NCI-H524 treated with DMSO at 0.1 percent for 48 hours (cell line): ENCODE results near the gene TWIST2.

Experiments used
- DNase-seq: peaks from one replicate; lab custom pipeline; 2025; lab: John Stamatoyannopoulos, UW

The TWIST2 gene

DNA sequence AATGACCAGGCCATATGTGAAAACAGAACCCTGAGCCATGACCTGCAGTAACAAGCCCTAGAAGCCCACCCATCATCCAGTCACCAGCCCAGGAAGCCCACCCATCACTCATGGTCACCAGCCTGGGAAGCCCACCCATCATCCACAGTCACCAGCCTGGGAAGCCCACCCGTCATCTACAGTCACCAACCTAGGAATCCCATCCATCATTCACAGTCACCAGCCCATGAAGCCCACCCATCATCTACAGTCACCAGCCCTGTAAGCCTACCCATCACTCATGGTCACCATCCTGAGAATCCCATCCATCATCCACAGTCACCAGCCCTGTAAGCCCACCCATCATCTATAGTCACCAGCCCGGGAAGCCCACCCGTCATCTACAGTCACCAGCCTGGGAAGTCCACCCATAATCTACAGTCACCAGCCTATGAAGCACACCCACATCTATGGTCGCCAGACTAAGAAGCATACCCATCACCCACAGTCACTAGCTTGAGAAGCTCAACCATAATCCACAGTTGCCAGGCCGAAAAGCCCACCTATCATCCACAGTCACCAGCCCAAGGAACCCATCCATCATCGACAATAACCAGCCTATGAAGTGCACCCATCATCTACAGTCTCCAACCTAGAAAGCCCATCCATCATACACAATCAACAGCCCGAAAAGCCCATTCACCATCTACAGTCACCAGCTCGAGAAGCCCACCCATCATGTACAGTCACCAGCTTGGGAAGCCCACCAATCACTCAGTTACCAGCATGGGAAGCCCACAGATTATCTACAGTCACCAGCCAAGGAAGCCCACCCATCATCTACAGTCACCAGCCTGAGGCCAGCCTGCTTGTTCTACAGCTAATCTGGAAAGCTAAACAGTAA is 91.9 kb downstream of the TWIST2 start:
- no peak for DNase-seq

DNA sequence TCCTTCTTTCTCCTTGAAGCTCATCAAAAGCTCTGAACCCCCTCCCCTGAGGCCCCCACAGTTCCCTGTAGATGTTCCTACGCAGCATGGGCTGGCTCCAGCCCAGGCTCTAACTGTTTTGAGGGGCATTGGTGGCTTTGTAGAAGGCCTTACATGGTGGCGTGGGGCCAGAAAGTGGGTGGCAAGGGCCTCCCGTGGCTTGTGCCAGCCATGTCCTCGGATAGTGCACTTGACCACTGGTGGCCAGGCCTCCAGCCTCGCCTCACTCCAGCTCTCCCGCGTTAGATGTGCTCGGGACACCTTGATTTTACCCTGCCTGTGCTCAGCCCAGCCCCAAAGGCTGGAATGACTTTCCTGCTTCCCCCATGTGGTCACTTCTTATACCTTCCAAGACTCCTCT is 92.9 kb downstream of the TWIST2 start:
- no peak for DNase-seq

- DNase-seq = no peak
Observed at GRCh38 chr2:238941262-238941792, 93.4 kb downstream of the TWIST2 start.

GRCh38 chr2:238942080-238942725 is 94.3 kb downstream of the TWIST2 start:
- no peak for DNase-seq

- no peak for DNase-seq
Observed at GRCh38 chr2:238942726-238943300, 94.9 kb downstream of the TWIST2 start.

GRCh38 chr2:238943338-238944067 is 95.6 kb downstream of the TWIST2 start:
- no peak for DNase-seq

GRCh38 chr2:238945433-238946150 is 97.7 kb downstream of the TWIST2 start:
- DNase-seq = no peak

DNA sequence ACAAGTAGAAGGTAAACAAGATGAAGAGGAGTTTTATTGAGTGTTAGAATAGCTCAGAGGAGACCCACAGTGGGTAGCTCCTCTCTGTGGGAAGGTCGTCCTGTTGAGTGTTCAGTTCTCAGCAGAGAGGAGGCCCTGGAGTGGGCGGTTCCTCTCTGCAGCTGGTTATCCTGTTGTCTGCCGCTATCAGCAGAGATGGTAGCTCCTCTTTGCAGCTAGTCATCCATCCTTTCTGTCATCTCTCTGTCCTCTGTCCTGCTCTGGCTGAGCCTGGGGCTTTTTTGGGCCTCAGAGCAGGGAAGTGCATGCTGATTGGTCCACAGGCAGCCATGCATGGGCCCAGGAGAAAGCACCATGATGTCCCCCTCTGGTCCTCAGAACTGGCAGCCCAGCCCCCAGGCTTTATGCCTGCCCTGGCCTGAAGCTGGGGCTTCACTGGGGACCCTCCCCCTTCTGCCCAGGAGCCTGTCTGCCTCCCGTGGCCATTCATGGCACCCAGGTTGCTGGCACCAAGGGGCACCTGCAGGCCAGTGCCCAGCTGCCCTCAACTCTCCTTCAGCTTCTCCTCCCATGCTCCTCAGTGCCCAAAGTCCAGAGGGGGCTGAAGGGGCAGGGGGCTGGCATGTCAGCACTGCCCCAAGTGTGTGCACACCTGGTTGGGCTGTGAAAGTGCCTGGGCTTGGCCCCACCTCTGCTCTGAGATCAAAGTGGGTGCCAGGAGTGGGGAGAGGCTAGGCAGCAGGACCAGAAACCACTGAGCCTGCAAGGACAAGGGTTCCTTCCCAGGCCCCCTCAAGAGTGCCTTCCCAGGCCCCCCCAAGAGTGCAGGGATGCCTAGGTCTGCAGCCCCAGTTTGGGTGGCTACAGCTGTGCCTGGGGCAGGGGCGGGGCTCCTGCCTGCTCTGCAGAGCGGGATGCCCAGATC is 98.7 kb downstream of the TWIST2 start:
- DNase-seq = no peak

DNA sequence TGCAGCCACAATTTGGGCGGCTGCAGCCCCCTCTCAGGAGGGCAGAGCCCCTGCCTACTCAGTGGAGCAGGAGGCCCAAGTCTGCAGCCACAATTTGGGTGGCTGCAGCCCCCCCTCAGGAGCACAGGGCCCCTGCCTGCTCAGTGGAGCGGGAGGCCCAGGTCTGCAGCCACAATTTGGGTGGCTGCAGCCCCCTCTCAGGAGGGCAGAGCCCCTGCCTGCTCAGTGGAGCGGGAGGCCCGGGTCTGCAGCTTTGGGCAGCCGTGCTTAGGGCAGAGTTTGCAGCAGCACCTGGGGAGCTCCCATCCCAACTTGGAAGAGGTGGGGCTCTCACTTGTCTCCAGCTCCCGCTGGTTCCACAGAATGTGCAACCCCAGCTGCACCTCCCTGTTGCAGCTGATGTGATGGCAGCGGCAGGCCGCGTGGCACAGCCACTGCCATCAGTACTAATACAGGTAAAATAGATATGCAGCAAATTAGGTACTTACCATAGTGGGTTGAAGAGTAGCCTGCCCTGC is 99.4 kb downstream of the TWIST2 start:
- no peak for DNase-seq

DNA sequence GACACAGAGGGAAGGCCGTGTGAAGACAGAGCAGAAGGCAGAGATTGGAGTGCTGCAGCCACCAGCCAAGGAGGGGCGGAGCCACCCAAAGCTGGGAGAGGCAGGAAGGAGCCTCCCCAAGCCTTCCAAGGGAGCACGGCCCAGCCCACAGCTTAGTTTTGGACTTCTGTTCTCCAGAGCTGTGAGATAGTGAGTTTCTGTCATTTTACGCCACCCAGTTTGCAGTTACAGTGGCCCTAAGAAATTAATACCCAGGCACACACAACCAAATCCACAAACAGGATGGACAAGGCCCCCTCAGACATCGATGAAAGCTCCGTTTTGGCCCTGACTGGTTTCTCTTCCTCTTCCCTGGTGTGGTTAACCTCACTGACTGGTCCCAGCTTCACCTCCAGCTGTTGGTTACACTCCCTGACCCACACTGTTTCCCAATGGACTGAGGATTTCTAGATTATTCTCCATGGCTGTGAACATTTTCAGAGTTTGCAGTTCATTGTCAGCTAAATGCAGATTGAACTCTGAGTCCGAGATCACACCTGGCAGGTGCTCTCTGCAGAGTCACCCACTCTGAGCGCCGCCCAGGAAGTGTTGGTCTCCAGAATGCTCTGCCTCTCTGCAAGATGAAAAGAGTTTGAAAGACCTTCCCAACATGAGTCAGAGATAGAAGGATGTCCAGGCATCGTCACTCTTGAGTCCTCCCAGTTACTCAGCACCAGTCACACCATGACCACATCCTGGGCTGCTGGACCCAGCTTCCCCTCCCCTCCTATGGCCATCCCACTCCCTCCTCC is 100.2 kb downstream of the TWIST2 start:
- DNase-seq = no peak

GRCh38 chr2:238948765-238949641 is 101.1 kb downstream of the TWIST2 start:
- no peak for DNase-seq

GRCh38 chr2:238949710-238950345 is 101.9 kb downstream of the TWIST2 start:
- DNase-seq = no peak

DNA sequence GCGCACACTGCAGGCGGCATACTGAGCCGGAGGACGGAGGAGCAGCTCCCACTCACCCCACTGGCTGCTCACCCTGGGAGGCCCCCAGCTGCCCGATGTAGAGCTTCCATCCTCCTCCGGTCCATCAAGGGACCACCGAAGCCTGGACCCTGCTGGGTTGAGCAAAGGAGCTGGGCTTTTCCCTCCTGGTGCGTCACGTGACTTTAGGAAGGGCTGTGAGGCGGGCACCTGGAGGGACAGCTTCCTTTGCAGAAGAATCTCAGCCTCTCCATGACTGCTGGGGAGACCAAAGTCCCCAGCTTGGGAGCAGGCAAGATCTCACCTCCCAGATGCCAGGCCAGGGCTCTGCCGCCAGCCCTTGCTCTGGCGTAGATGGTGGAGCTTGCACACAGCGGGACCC is 102.7 kb downstream of the TWIST2 start:
- no peak for DNase-seq

DNA sequence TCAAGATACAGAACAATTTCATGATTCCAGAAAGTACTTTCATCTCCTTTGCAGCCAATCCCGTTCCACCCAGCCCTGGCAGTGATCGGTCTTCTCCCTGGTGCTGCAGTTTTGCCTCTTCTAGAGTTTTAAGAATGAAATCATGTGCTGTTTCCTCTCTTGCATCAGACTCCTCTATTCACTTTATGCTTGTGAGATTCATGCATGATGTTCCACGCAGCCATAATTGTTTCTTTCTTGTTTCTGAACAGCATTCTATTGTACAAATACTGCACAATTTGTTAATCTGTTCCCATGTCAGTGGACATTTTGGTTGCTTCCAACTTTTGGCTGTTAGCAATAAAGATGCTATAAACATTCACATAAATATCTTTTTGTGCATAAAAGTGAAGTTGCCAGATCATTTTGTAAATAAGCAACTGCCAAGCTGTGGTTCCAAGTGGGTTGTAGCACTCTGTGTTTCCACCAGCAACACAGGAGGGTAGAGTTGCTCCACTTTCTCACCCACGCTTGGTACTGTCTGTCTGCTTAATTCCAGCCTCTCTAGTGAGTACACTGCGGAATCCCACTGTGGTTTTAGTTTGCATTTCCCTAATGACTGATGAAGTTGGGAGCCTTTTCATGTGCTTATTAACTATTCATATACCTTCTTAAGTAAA is 104.5 kb downstream of the TWIST2 start:
- no peak for DNase-seq

DNA sequence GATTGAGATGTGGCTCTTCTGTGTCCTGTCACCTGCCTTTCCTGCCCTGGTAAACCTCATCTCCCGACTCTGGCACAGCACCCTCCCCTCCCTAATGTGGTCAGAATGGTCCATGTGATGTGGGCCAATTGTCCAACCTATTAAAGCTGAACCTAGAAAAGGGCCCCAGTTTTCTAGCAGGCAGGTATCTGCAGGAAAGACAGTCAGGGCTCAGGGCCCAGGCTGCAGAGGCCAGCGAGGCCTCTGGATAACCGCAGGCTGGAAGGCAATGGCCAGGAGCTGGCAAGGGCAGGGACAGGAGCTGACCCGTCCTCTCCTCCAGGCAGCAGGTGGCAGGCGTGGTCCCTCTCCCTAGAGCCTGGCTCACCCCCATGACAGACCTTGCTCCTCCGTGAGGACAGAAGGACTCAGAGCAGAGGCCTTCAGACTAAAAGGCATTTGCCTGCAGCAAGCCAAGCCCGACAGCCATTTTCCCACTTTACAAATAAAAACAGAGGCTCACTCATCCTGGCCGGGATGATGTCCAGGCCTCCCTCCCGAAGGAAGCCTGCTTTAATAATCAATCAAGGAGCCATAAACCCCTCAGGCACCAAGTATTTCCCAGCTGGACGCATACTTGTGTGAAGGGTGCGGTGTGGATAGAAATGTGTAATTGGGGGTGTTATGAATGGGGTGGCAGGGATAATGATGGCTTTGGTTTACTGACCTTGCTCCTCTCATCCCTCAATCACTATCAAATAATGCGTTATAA is 107.1 kb downstream of the TWIST2 start:
- DNase-seq = no peak
